ENCODE measurements around the gene SLC39A9. TPM values are rescaled to one million over a fixed set of nuclear protein-coding genes. Genes with fewer than 3 reads are reported as not detected.
"Not testable (repeated sequence)": the region's sequence is repeated elsewhere in the genome, so short reads cannot be mapped to it uniquely, and the experiment has no call there.

The SLC39A9 gene
- total RNA-seq, 1 experiment from 2014 or later = 95.8 TPM

DNA sequence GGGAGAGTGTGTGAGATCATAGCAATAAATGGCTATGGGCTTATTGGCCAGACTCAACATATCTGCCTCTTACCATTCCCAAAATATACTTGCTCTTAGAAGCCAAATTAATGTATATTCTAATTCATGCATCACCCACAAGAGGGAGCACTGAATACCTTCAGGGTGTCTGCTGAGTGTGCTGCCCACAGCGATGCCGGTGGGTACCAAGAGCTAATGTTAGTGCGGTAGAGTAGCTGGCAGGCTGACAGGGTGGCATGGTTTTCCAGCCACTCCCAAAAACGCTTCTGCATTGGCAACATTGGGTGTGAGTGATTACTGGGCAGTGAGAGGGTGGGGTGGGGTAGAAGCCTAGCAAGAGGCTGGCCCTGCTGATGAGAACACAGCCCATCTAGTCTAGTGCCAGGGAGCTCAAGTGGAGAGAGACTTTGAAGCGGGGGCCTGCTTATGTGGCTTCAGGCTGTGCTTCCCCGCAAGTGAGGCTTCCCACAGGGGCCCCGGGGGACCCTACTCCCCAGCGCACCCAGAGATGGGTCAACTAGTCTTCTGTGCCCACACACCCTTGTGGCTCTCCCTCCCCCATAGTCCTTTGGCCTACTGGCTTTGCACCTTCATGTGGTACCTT is 76.8 kb downstream of the SLC39A9 start:
- DNase-seq (ENCODE audit: low read depth) = peak; percentile 51

DNA sequence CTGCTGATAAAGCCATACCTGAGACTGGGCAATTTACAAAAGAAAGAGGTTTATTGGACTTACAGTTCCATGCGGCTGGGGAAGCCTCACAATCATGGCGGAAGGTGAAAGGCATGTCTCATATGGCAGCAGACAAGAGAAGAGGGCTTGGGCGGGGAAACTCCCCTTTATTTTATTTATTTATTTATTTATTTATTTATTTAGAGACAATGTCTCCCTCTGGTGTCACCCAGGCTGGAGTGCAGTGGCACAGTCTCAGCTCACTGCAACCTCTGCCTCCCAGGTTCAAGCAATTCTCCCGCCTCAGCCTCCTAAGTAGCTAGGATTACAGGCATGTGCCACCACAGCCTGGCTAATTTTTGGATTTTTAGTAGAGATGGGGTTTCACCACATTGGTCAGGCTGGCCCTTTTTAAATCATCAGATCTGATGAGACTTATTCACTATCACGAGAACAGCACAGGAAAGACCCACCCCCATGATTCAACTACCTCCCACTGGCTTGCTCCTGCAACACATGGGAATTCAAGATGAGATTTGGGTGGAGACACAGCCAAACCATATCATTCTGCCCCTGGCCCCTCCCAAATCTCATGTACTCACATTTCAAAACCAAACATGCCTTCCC is 78.4 kb downstream of the SLC39A9 start:
- DNase-seq (ENCODE audit: low read depth) = not testable (repeated sequence)

DNA sequence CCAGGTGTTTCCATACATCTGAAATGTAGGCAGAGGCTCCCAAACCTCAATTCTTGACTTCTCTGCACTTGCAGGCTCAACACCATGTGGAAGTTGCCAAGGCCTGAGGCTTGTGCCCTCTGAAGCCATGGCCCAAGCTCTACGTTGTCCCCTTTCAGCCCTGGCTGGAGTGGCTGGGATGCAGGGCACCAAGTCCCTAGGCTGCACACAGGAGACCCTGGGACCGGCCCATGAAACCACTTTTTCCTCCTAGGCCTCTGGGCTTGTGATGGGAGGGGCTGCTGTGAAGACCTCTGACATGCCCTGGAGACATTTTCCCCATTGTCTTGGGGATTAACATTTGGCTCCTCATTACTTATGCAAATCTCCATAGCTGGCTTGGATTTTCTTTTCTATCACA is 79.6 kb downstream of the SLC39A9 start:
- DNase-seq (ENCODE audit: low read depth) = not testable (repeated sequence)

DNA sequence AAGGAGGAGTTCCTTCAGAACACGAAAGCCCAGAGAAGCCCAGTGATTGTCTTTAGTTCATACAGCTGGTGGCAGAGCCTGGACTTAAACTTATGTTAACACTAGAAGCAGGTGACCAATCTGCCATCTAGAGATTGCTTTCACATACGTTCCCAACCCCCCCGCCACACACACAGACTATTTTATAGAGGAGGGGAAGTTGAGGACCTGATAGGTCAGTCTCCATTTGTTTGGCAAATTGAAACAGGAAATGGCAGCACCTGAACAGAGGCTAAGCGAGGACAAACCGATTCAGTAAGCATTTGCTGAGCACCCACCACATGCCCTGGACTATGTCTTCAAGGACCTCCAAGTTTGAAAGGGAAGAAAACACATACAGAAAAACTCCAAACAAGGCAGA is 81.2 kb downstream of the SLC39A9 start:
- no peak for DNase-seq (ENCODE audit: low read depth)

DNA sequence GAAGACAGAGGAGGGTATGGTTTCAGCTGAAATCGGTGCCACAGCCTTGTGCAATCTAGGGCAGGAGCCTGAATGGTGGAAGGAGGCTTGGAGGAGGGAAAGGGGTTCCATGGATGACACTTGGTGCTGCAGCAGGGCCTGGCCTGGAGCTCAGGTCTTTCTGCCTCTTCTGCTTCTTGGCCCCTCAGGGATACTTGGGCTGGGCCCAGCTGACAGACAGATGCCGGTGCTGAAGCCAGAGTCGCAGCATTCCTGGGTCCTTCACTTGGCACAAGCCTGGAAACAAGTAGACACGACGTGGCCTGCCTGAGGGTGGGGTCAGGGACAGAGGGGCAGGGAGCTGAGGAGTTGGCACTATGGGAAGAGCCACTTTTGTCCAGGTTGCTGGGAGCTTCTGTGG is 81.6 kb downstream of the SLC39A9 start:
- no peak for DNase-seq (ENCODE audit: low read depth)

DNA sequence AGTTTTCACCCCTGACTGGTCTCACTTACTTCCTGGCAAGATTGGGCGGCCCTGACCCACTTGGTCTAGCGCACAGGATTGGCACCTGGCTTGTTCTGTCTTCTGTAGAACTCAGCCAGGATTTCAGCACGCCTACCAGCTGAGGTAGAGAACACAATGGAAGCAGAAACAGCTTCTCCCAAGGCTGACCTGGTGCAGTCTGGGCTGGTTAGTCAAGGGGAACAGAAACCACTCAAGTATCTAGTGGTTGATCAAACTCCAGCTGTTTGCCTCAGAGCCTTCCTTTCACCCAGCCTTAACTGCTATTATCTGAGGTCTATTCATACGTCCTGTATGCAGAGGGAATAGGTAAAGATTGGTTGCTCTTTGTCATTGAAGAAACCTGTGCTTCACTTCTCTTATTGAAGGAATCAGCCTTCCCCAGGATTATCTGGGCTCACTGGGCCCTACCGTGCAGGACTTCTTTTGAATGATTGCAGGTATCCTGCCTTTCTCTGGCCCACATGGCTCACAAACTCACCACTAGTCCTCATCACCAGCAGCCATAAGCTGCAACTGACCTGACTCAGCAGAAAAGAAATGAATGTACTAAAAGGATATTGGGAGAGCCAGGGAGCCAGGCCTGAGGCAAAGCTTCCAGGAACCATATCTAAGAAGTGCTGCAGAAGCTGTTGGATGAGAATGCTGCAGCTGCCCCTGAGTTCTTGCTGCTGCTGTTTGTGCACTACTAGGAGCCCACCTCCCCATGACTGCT is 83.5 kb downstream of the SLC39A9 start:
- DNase-seq (ENCODE audit: low read depth) = no peak

DNA sequence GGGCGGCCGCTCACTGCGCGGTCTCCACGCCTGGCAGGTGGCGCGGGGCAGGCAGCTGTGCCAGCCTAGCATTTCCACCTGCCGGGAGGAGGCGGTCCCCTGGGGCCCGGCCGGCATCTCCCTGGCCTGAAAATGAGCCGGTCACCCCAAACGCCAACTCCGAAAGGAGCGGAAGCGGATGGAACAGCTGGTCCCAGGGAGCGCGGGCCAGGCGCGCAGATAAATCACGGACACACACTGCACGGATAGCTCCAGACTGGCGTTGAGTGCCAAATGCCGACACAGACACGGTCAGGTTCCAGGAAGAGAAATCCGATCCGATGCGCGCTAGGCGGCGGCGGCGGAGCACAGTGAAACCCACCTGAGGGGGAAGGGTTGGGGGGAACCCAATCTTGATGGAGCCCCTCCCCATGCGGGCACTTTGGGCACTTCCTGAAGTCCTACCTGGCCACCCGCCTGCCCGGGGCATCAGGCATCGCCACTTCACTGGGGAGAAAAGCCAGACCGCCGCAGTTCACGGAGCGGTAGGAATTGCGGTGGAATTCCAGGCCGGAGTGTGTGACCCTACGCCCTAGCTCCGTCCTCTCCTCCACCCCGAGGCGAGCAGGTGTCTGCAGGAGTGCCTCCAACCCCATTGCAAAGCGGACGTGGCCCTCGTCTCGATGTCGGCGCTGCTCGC is 85.4 kb downstream of the SLC39A9 start:
- DNase-seq (ENCODE audit: low read depth) = peak; percentile 28

DNA sequence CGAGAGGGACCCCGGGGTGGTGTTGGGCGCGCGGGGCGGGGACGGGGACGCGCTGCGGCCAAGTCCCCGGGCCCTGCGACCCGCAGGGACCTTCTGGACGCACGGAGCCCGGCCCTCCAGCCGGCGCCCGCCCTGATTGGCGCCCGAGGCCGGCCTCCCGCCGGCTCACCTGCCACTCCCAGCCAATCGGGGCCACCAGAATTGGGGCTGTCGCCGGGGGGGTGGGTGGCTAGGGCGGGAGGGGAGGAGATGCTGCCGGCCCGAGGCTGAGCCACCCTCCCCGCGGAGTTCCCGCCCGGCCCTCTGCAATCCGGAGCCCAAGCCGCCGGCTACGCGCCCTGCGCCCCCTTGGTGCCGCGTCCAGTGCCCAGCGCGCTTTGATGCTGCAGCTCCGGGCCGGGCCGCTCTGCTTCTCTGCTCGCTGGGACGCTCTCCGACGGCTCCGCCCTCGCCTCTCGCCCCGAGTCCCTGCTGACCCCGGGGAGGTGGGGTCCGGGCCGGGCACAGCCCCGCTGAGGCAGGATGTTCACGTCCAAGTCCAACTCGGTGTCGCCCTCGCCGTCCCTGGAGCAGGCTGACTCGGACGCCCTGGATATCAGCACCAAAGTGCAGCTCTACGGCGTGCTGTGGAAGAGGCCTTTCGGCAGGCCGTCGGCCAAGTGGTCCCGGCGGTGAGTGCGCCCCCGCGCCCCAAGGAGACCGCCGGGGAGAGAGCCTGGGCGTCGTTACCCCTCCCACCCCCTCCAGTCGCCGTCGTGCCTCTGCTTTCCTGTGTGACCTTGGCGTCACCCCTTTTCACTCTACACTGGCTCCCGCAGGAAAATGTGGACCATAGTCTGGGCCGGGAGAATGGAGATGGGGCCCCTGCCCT is 86.2 kb downstream of the SLC39A9 start, which contains the start of gene PLEKHD1:
Gene PLEKHD1 (plus strand): TSS at position 285 of the 871 bp plus-strand sequence. CDS start 238 bp downstream, at position 523.
- DNase-seq (ENCODE audit: low read depth) = peak; percentile 20

DNA sequence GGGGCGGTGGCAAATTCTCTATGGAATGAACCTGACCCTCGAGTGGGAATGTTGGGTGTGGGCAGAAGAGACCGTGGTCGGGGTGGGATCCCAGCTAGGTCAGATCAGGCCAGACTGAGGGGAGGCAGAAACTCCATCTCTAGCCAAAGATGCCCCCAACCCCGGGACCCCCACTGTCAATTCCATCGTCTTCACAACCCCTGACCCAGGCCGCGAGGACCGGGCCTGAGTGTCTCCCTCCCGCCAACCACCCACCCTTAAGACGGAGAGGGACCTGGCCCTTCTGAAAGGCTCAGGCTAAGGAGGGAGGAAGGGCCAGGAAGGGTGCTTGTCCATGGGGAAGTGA is 86.8 kb downstream of the SLC39A9 start:
- no peak for DNase-seq (ENCODE audit: low read depth)

DNA sequence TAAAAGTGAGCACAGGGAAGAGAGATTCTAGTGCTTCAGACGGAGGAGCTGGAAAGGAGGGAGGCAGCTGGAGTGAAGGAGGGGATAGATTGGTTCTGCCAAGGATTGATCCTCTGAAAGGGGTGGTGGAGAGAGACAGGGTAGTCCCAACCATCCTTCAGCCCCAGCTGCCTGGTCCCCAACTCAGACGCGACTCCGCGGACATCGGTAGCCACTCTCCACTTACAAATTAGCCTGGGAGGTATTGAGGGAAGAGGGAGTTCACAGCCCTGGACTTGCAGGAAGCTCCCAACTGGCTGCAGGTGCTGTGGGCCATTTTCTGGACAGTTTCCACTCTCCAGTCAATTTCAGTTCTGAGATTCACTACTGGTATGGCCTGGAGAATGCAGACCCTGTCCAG is 87.2 kb downstream of the SLC39A9 start:
- DNase-seq (ENCODE audit: low read depth) = no peak

DNA sequence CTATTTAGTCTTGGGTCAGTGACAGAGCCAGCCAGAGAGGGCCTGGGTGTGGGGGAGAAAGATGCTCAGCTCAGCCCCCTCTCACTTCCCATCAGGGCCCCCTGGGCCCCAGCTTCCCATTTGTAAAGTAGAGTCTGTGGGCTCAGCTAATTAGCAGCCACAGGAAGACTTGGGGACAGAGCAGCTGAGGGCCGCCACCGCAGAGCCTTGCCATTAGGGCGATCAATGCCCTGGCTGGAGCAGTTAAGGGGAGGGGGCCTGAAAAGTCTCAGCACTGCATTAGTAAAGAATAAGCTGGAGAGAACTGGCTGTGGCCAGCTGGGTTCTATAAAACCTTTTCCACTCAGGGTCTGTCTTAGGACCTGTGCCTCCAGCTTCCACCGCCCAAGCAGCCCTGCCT is 88.7 kb downstream of the SLC39A9 start:
- DNase-seq (ENCODE audit: low read depth) = no peak

DNA sequence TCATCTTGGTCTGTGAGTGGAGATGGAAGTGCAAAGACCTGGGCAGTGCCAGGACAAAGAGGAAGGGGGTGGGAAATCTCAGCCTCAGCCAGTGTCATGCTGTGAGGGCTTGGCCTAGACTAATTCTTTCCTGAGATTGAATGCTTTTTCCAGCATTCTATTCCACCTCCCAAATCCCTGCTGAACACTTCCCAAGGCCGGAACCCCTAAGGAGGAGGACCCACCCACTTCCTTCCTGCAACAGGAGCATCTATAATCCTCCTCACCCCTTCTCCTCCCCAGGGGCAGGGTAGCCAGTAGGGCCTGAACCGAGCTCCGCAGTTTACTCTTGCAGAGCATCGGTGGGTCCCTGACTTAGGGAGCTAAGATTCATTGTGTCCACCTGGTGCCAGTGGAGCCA is 89.3 kb downstream of the SLC39A9 start:
- no peak for DNase-seq (ENCODE audit: low read depth)

DNA sequence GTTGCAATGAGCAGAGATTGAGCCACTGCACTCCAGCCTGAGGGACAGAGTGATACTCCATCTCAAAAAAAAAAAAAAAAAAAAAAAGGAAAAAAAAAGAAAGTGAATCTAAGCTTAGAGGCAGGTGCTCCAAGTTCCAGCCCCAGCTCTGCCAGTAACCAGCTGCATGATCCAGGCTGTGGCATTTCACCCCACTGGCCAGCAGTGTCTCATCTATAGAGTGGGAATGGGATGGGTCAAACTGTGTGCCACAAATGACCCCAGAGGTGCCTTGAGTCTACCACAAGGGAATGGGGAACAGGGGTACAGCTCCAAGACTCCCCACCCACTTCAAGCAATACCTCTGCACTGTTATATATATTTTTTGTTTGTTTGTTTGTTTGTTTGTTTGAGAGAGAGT is 91.0 kb downstream of the SLC39A9 start:
- no peak for DNase-seq (ENCODE audit: low read depth)

DNA sequence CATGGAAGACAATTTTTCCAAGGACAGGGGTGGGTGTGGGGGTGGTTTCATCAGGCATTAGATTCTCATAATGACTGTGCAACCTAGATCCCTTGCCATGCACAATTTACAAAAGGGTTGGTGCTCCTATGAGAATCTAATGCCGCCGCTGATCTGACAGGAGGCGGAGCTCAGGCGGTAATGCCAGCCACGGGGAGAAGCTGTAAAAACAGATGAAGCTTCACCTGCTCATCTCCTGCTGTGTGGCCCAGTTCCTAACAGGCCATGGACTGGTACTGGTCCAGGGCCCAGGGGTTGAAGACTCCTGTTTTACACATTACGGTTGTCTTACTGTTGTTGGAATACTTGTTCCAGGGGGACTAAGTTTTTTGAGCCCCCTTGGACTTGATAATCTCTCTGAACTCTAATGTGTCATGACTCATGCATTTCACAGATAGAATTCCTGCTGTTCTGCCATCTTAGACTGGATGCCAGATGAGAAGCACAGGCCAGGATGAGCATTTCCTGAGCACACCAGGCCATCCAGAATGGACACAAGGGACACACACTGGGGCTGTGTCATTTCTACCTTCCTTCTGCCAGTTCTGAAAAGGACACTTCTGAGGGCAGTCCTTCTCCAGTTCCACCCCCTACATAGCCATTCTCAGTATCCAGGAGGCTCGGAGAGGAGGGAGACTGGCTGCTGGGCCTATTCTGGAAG is 91.9 kb downstream of the SLC39A9 start:
- DNase-seq (ENCODE audit: low read depth) = no peak

DNA sequence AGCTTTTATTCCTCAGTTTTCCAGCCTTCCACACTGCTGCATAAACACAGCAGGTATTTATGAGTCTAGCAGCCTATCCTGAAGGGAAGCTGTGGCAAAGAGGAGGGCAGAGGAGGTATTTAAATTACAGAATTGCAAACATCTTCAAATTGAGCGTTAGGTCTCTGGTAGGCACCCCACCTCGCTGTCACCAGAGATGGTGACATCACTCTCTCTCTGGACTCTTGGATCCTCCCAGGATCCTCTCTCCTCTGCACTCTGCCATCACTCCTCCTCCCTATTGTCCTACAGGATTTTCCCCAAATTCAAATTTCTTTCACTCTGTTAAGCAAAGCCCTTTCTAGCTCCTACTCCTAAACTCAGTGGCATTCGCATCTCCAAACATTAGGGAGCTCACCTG is 92.7 kb downstream of the SLC39A9 start:
- no peak for DNase-seq (ENCODE audit: low read depth)

DNA sequence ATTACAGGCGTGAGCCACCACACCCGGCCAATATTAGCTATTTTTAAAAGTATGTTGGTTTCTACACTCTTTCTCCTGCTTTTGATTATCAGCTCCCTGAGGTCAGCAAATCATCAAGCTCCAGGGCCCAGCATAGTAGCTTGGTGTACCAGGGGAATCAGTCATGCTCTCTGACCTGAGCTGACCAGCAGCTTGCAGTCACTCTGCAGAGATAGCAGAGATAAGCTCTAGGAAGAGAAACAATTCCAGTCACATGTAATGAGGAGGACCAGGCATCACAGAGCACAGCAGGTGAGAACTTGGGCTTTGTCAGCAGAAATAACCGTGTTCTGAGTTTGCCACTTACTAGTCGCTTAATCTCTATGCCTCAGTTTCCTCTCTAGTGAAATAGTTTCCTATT is 94.5 kb downstream of the SLC39A9 start:
- DNase-seq (ENCODE audit: low read depth) = no peak

DNA sequence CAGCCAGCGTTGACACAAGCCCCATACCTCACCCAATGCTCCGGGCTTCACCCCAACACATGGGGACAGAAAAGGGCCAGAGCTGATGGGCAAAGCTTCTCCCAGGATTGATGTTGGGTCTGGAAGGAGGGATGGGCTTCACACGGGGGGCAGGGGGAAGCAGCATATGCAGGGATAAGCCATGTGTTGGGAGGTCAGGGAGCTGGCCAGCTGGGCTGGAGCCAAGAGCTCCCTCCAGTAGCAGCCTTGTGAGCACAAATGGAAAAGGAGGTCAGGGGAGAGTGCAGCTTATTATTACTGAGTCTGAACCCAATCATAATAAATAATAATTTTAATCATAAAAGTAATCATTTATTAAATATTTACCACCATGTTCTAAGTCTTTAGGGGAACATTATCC is 95.3 kb downstream of the SLC39A9 start:
- no peak for DNase-seq (ENCODE audit: low read depth)

DNA sequence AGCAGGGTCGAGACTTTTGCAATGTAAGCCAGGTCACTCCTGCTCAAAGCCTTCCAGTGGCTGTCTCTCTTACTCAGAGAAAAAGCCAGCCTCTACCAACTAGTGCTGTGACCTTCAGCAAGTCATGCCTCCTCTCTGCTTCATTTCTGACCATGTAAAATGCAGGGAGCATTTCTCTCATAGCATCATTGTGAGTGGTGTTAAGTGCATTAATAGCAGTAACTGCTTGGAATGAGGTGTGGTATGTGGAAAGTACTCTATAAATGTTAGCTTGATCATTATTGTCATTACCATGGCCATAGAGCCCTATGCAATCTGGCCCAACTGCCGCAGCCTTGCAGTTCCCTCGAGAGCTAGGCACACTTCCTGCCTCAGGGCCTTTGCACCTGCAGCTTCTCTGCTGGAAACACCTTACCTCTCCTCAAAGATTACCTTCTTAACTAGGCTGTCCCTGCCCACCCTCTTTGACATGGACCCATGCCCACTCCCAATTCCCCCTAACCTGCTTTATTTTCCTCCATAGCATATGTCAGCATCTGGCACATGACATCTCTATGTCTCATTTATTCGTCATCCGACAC is 96.9 kb downstream of the SLC39A9 start:
- DNase-seq (ENCODE audit: low read depth) = no peak

DNA sequence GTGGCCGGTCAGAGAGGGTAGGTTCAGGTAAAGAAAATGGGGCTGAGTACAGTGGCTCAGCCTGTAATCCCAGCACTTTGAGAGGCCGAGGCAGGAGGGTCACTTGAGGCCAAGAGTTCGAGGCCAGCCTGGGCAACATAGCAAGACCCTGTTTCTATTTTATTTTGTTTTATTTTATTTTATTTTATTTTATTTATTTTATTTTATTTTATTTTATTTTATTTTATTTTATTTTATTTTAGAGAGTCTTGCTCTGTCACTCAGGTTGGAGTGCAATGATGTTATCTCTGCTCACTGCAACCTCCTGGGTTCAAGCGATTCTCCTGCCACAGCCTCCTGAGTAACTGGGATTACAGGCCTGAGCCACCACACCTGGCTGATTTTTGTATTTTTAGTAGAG is 99.4 kb downstream of the SLC39A9 start:
- DNase-seq (ENCODE audit: low read depth) = not testable (repeated sequence)

DNA sequence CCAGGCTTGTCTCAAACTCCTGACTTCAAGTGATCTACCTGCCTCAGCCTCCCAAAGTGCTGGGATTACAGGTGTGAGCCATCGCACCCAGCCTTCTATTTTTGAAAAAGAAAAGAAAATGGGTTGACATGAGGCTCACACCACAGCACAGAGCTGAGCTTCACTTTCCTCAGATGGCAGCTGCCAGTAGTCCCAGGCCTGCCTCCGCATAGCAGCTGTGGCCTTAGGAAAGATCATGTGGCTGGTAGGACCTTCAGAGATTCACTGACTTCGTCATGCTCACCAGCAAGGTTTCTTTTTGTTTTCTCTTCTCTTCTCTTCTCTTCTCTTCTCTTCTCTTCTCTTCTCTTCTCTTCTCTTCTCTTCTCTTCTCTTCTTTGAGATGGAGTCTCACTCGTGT is 99.8 kb downstream of the SLC39A9 start:
- not testable (repeated sequence) for DNase-seq (ENCODE audit: low read depth)

DNA sequence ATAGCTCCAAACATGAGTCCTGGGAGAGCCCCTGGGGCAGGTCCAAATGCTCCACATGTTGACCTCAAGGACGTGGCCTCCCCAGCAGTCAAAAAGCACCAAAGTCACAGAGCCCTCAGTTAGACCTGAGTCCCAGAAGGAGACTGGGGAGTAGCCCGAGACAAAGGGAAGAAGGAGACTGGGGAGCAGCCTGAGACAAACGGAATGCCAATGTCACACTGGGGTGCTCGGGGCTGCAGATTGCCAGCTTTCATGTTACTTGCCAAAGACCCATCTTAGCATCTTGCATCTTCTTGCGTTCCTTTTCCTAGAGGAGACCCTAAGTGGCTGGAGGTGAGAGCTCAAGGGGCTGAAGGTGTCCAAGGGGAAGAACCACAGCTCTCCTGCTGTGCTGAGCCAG is 100.9 kb downstream of the SLC39A9 start:
- no peak for DNase-seq (ENCODE audit: low read depth)
